Hepatocyte (in vitro differentiated cells): Measurements from ENCODE around the gene LILRB2.

Experiments used
- CTCF ChIP-seq: fragments of 200-600 bp; sonication (generic); IDR thresholded peaks from 2 replicates; pipeline ENCODE4 v1.5.1; 2016; ENCODE audit warnings: antibody characterized with exemption, mild to moderate bottlenecking; ENCODE audit not compliant: poor library complexity
- EZH2 ChIP-seq: fragments of 200-600 bp; sonication (generic); IDR thresholded peaks from 2 replicates; pipeline ENCODE4 v1.6.1; 2016; ENCODE audit warnings: antibody characterized with exemption, mild to moderate bottlenecking, borderline replicate concordance

- no peak for TF ChIP-seq CTCF
- TF ChIP-seq EZH2, result no peak
These were observed 37.0 kb upstream of the LILRB2 start for GRCh38 chr19:54317965-54318240.
